K562 (cell line): ENCODE data around the gene EPGN. TPM values are rescaled to one million over a fixed set of nuclear protein-coding genes. Genes with fewer than 3 reads are reported as not detected.
A peak's percentile ranks its signal among the peaks of the same experiment; 100 is the strongest.

Source experiments
- CHD7 ChIP-seq: fragments of 200-600 bp; sonication (generic); IDR thresholded peaks from one replicate; pipeline ENCODE4 v1.6.1; 2012; ENCODE audit warnings: mild to moderate bottlenecking, low read depth, low read length, inconsistent platforms
- ETS1 ChIP-seq: conservative IDR thresholded peaks from 2 replicates; pipeline ENCODE4 v1.6.1; 2011; ENCODE audit warnings: low read depth, mild to moderate bottlenecking, low read length; ENCODE audit not compliant: control insufficient read depth
- GTF2B ChIP-seq: IDR thresholded peaks from 2 replicates; pipeline ENCODE4 v1.6.1; 2011; ENCODE audit not compliant: insufficient read length; ENCODE audit errors: extremely low read depth
- GTF2F1 ChIP-seq: IDR thresholded peaks from 2 replicates; pipeline ENCODE4 v1.6.1; 2011; ENCODE audit warnings: low read depth, low read length, improper control_type of control experiment
- HNRNPK ChIP-seq: fragments of 200-400 bp; formaldehyde crosslinking; IDR thresholded peaks from one replicate; pipeline ENCODE4 v1.6.1; 2018; ENCODE audit warnings: mild to moderate bottlenecking, low read depth, low read length; ENCODE audit not compliant: poor library complexity, severe bottlenecking
- PHB2 ChIP-seq: fragments of 450-650 bp; IDR thresholded peaks from 2 replicates; pipeline ENCODE4 v1.6.1; 2017; ENCODE audit warnings: low read depth
- PURB ChIP-seq: sonication (generic); formaldehyde crosslinking; IDR thresholded peaks from 2 replicates; pipeline ENCODE4 v1.9.0; 2021; ENCODE audit warnings: low read depth, mild to moderate bottlenecking, missing genetic modification reagents
- SMARCB1 ChIP-seq: IDR thresholded peaks from 2 replicates; pipeline ENCODE4 v1.6.1; 2011; ENCODE audit warnings: improper control_type of control experiment, low read depth; ENCODE audit not compliant: insufficient read length
- SOX6 ChIP-seq: fragments of 450-650 bp; IDR thresholded peaks from 2 replicates; pipeline ENCODE4 v1.6.1; 2014; ENCODE audit warnings: mild to moderate bottlenecking
- TBL1XR1 ChIP-seq, 2 experiments: IDR thresholded peaks; 2 replicates each; pipeline ENCODE4 v1.6.1; 2012; ENCODE audit warnings: improper control_type of control experiment in 2 of 2, low read length in 2 of 2, mild to moderate bottlenecking in 1 of 2
- ZBTB7A ChIP-seq: IDR thresholded peaks from 2 replicates; pipeline ENCODE4 v1.6.1; 2011; ENCODE audit warnings: low read depth, mild to moderate bottlenecking, low read length, moderate library complexity, borderline replicate concordance; ENCODE audit not compliant: control insufficient read depth
- ZNF263 ChIP-seq: sonication (generic); formaldehyde crosslinking; IDR thresholded peaks from 2 replicates; pipeline ENCODE4 v1.8.0; 2022; ENCODE audit warnings: mild to moderate bottlenecking, missing genetic modification reagents, borderline replicate concordance
- ZNF589 ChIP-seq: fragments of 200-800 bp; sonication (Bioruptor generic); IDR thresholded peaks from 2 replicates; pipeline ENCODE4 v1.6.1; 2016; ENCODE audit warnings: low read depth, missing genetic modification characterization, missing compliant biosample characterization
- polyA plus RNA-seq, 8 experiments: library from polyadenylated mRNA; depleted of rRNA in 4 of 8; stranded (reverse) in 5 of 8; unstranded in 3 of 8; fragments of >200 nt; fragmentation: Nextera tagmentation in 2 of 8; fragmentation: Illumina TruSeq in 1 of 8; extraction: Ambion mirVana in 2 of 8; extraction: Trizol in 1 of 8; gene quantifications; 2 replicates each; pipeline versions ENCODE4 v1.2.1 to v1.2.3, GENCODE V29; 2011 to 2014; ENCODE audit warnings: inconsistent platforms in 1 of 8, missing spikeins in 1 of 8
- total RNA-seq, 7 experiments: library from RNA; depleted of rRNA in 6 of 7; stranded (reverse); fragments of >200 nt in 6 of 7; fragmentation: Illumina TruSeq in 2 of 7; extraction: Trizol in 2 of 7; gene quantifications; 2 replicates each; pipeline versions ENCODE4 v1.2.1 to v1.2.3, GENCODE V29; 2011 to 2021; ENCODE audit warnings: low replicate concordance in 1 of 7

EPGN gene
- total and polyA plus RNA-seq, 9 of the 15 experiments (the other 6 are each of a cell fraction or from before 2014, with no cell fraction given), result 0.10 to 0.56 TPM; not detected in 7

- TF ChIP-seq CHD7, result no peak
- no peak for TF ChIP-seq PHB2
- TF ChIP-seq TBL1XR1 (IDR thresholded peaks at IDR 0.05; ENCODE audit: low read length in 2 of 2), result 0 out of 4 replicates have a peak, but pooled peaks of 1 of the 2 experiments have one; percentile 31
- TF ChIP-seq ZNF263 (CRISPR knock-in tag), result no peak
- TF ChIP-seq ETS1, result no peak
- TF ChIP-seq SMARCB1, result no peak
- no peak for TF ChIP-seq GTF2F1
- TF ChIP-seq SOX6, result no peak; the same call in 1 of the 2 replicates
- TF ChIP-seq PURB, result no peak
- no peak for TF ChIP-seq HNRNPK
- TF ChIP-seq GTF2B, result no peak
- TF ChIP-seq ZNF589 (CRISPR knock-in tag), result peak; percentile 62; the same call in 1 of the 2 replicates
- no peak for TF ChIP-seq ZBTB7A
These were observed 22.1 kb downstream of the EPGN start (continued) for GRCh38 chr4:74330295-74330750.
